ENCODE measurements around the gene GNL1. TPM values are rescaled to one million over a fixed set of nuclear protein-coding genes. Genes with fewer than 3 reads are reported as not detected.

Gene GNL1
- total and polyA plus RNA-seq, 10 of the 15 experiments (the other 5 are each of a cell fraction or from before 2014, with no cell fraction given): 0.18 to 64.5 (median 45.5) TPM

- in situ Hi-C loops (cut with MboI) (no loop called here), intact Hi-C loops (cut with micrococcal nuclease; ENCODE audit: unreplicated experiment) (no loop called here)
- SMC1A ChIA-PET (ENCODE audit: uncharacterized antibody, unreplicated experiment): interaction anchor here (0.6 to 1.8 kb wide), 3 partner anchors 9 to 283 kb away, joined by 3 to 4 read pairs (median 4); no protein-coding TSS in a partner anchor
- POLR2A ChIA-PET: interaction anchor here (0.6 kb wide), 1 partner anchor 92 kb away, joined by 3 read pairs; no protein-coding TSS in a partner anchor
- no peak for TF ChIP-seq SMARCA5 (IDR thresholded peaks at IDR 0.05)
- no peak for TF ChIP-seq HDAC2 (IDR thresholded peaks at IDR 0.05)
- TF ChIP-seq SUPT20H (IDR thresholded peaks at IDR 0.05; ENCODE audit: borderline replicate concordance, control insufficient read depth, low read depth, low read length): no peak
- TF ChIP-seq CUX1 (IDR thresholded peaks at IDR 0.05; ENCODE audit: insufficient replicate concordance, low read depth, low read length): no peak
- TF ChIP-seq SPI1 (IDR thresholded peaks at IDR 0.05; ENCODE audit: borderline replicate concordance, insufficient read depth, low read depth, low read length): no peak
- BruUV-seq (replicated peaks): no TSS peak
- Histone ChIP-seq H3K9me3 (replicated peaks; ENCODE audit: control insufficient read depth, insufficient read depth, low read length) (no peaks in the 10 kb centered on the region), H3K4me3 (no peak overlapping the region), H3K9ac (ENCODE audit: control insufficient read depth, insufficient read depth, low read length) (no peak overlapping the region), H4K20me1 (ENCODE audit: control insufficient read depth, insufficient read depth) (peaks cover 3% of the 10 kb centered on the region; the same call in 1 of the 2 replicates), H3K27me3 (replicated peaks in 1 of 2; ENCODE audit: control insufficient read depth in 2 of 2, insufficient read depth in 2 of 2, low read length in 1 of 2) (no peaks in the 10 kb centered on the region), H3K36me3 (ENCODE audit: control insufficient read depth in 2 of 2, insufficient read depth in 2 of 2, low read length in 1 of 2) (peaks cover 40 to 46% of the 10 kb centered on the region in 2 experiments), H3K79me2 (ENCODE audit: control insufficient read depth, insufficient read depth, low read length) (no peaks in the 10 kb centered on the region), H3K4me1 (ENCODE audit: control insufficient read depth, insufficient read depth, low read length) (no peaks in the 10 kb centered on the region), H3K27ac (ENCODE audit: control insufficient read depth, insufficient read depth) (no peak overlapping the region), H2AFZ (ENCODE audit: control insufficient read depth, low read depth, low read length) (no peak overlapping the region), H3K4me2 (ENCODE audit: control insufficient read depth, insufficient read depth) (no peak overlapping the region)
- CTCF ChIA-PET: interaction anchor here (1.1 to 1.3 kb wide), 3 partner anchors 22 to 127 kb away, joined by 3 to 5 read pairs (median 3); no protein-coding TSS in a partner anchor
- RAD21 ChIA-PET (ENCODE audit: unreplicated experiment): no interaction called here
- ATAC-seq (no peak), DNase-seq (ENCODE audit: low read depth, low spot score) (no peak), FAIRE-seq (no peak)
- WGBS (ENCODE audit: insufficient coverage, insufficient replicate concordance, low lambda C conversion rate, missing lambda C conversion rate): 92% methylated on average over 13 of the region's 13 CpGs
These were observed 47.7 kb upstream of the GNL1 start for GRCh38 chr6:30603961-30604360.

All from GM12878 (cell line).